GM21576 (cell line): ENCODE data around the gene ITPR1.

ENCODE experiments used
- ATAC-seq: cut with Tn5 transposase; IDR thresholded peaks from one replicate; pipeline ENCODE4 v1.9.1; 2021; ENCODE audit warnings: mild to moderate bottlenecking, moderate library complexity; ENCODE audit not compliant: unreplicated experiment

Gene ITPR1

GRCh38 chr3:4865714-4866113, 372.6 kb downstream of the ITPR1 start:
- ATAC-seq: no peak

DNA sequence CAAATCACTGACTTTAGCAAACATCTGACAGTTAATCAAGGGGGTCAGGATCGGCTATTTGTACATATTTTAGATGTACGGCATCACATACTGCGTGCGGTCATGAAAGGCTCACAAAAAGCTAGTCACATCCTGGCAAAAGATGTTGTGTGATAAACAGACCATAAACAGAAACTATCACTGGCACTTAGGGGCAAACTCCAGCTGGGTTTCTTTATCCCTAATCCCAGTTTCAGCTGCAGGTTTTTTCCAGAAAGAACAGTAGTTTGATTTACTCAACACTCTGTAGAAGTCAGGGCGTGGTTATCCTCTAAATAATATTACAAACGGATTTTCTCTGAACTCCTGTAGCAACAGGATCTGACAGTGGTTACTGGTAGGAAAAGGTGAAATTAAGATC, 373.7 kb downstream of the ITPR1 start:
- ATAC-seq: no peak

DNA sequence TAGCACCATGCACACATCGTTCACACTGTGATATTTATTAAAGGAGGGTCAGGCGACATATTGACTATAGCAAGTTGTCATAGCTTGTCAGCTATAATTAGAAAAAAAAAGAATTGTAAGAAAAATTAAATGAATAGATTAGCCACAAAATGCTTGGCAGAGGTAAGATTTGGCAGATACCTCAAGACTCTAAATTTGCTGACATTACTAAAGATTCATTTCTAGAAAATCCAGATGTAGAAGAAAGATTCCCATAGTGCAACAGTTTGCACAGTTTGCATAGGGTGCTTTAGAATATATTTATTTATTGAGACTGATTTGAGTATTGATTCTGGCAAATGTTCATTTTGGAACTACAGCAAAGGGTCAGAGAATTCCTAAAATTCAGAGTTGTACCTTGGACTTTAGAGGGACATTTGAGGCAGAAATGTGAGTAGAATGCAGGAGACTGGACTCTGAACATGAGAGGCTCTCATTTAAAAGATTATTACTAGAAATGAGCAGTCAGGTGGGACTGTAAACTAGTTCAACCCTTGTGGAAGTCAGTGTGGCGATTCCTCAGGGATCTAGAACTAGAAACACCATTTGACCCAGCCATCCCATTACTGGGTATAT, 384.1 kb downstream of the ITPR1 start:
- no peak for ATAC-seq

GRCh38 chr3:4880850-4881249, 387.7 kb downstream of the ITPR1 start:
- no peak for ATAC-seq

GRCh38 chr3:4882548-4882947, 389.4 kb downstream of the ITPR1 start:
- ATAC-seq: no peak

DNA sequence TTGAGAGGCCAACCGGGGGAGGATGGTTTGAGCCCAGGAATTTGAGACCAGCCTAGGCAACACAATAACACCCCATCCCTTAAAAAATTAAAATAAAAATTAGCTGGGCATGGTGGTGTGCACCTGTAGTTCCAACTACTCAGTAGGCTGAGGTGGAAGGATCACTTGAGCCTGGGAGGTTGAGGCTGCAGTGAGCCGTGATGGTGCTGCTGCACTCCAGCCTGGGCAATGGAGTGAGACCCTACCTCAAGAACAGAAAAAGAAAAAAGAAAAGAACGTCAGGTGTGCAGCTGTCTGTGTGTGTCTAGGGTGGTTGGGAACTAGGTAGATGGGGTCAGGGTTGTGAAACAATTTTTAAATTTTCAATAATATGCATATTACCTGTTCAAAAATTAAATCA, 389.9 kb downstream of the ITPR1 start:
- ATAC-seq: no peak

DNA sequence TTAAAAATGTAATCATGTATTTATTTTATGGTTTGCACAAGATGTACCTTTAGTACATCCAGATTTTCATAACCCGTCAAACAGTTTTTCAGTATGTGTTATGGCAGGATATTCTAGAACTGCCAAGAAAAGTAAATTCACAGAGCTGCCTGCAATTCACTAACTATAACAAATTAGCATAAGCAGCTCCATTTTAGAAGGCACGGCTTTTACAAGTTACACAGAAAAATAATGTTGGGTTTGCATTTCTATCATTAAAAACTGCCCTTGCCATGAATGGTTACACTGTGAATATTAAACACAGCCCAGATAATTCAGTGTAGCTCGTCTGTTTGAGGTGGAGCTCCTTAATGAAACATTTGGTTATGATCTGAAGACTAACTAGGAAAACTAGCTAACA, 391.7 kb downstream of the ITPR1 start:
- ATAC-seq: no peak

DNA sequence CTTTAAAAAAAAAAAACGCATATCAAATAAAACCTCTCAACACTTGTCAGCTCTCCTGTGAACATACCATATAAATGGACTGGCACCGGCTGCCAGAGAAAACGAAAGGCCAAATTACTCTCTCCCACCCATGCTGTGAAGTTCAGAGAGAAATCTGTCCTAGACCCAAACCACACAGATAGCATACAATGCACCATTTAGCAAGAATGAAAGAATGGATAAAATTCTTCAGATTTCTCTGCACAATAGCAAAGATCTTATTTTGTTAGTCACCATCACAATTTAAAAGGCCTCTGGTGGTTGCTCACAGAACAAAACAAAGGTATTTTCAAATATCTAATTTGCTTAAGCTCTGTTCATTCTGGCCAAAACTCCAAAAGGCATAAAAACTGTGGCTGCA, 392.2 kb downstream of the ITPR1 start:
- ATAC-seq: no peak

- no peak for ATAC-seq
These were observed 393.3 kb downstream of the ITPR1 start for GRCh38 chr3:4886448-4886847.

DNA sequence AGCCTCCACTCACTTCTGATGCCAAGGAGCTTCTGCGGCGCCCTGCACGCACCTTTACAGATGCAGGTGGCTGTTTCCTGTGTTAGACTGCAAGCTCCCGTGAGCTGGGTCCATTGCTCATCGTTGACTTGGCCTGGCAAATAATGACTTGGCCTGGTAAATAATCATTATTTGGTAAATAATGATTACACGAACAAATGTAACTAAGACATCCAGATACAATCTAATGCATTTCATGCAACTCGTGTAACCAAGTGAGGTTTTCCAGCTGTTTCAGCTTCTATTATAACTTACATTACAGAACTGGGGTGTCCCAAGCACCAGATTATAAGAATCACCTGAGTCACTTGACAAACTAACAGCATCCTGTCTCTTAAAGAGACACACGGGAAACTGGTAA, 394.0 kb downstream of the ITPR1 start:
- no peak for ATAC-seq

DNA sequence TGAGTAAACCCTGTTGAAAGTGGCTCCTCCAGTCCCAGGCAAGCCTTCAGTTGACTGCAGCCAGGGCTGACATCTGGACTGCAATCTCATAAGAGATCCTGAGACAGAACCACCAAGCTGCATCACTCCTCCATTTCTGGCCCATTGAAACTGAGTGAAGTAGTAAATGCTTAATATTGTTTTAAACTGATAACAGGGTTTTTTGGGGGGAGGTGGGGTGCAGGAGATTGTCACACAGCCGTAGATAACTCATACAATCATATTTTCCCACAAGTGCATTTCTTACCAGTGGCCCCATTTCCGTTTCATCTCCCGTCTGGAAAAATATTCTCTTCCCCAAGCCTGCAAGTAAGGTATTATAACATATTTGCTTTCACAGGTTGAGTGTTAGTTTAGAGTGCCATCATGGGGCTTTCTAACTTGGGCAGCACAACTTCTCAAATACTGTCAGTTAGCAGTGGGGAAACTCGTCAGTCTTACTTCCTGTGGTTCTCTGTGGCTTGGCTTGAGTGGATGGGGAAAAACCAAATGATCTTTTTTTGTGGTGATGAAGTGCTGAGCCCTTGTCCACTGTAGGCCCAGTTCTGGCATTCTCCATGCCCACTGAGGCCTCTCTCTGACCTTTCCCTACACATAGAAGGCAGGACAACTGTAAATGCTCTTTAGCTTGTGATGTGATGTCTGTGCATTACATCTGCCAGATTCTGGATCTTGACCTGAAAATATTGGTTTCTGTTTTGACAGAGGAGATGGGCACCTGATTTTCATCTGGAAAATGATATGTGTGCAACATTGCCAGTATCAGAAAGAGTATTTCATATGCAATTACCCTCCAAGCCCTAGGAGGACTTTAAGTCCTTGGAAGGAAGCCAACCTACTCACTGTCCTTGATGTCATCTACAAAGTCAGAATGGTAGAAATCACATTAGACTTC, 396.0 kb downstream of the ITPR1 start:
- peak; percentile 83 for ATAC-seq

DNA sequence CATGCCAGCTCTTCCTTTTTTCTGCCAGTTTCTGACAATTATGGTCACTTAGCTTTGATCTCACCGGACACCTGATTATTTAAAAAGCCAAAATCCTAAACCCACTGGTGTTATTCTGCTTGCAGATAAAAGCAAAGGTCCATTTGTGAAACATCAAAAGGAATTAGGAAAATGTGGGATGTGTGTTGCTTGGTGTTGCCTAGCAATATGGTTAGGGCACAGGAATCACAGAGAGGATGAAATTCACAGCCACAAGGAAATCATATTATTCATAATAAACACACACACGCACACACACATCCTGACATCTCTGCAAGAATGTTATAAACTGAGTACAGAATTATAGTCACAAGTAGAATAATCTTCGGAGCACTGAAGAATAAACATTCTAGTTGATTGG, 396.7 kb downstream of the ITPR1 start:
- no peak for ATAC-seq

DNA sequence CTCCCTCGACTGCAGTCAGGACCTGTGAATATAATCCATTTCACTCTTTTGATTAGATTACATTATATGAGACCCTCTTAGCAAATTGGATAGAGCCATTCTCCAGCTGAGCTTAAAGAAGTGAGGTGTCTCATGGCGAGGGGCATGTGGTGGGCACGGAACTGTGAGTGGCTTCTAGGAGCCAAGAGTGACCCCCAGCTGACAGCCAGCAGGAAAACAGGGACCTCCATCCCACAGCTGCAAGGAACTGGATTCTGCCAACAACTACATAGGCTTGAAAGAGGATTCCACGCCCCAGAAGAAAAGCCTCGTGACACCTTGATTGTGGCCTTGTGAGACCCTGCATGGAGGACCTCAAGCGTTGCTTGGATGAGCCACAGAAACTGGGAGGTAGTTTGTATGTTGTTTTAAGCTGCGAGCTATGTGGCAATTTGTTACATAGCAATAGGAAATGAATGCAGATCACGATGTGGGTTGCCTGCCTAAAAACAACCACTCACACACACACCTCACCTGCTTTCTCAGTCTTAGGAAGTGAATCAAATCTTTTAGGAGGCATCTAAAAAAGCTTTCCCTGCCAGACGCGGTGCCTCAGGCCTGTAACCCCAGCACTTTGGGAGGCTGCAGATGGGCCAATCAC, 401.9 kb downstream of the ITPR1 start:
- no peak for ATAC-seq

DNA sequence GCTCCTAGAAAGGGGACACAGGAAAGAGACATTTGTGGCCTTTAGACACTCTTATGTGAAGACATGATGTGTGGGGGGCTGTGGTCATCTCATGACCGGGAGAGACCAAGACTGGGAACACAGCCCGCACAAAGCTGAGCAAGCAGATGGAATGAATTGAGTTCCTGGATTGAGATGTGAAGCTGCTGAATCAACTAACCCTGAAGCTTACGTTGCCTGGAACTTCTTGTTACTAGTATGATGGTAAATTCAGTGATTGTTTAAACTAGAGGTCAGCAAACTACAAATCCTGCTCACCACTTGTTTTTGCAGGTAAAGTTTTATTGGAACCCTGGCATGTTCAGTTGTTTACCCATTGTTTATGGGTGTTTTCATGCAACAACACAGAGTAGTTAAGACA, 402.7 kb downstream of the ITPR1 start:
- ATAC-seq: no peak
